GM19395 (cell line): ENCODE results near the gene DDX4.
"Not testable (repeated sequence)": the region's sequence is repeated elsewhere in the genome, so short reads cannot be mapped to it uniquely, and the experiment has no call there.

Experiments used
- ATAC-seq: cut with Tn5 transposase; IDR thresholded peaks from one replicate; pipeline ENCODE4 v1.9.1; 2021; ENCODE audit warnings: mild to moderate bottlenecking, moderate library complexity; ENCODE audit not compliant: unreplicated experiment

DDX4 gene

GRCh38 chr5:55737793-55738192 is at the start of gene DDX4:
TSS of gene DDX4 (plus strand) at chr5:55738061. CDS start at chr5:55738964, 903 bp downstream.
- ATAC-seq: no peak

- ATAC-seq: no peak
Observed at GRCh38 chr5:55691265-55692105, 46.4 kb upstream of the DDX4 start.

- ATAC-seq: no peak
Observed at GRCh38 chr5:55692106-55692417, 45.8 kb upstream of the DDX4 start.

- no peak for ATAC-seq
Observed at GRCh38 chr5:55692509-55692908, 45.4 kb upstream of the DDX4 start.

GRCh38 chr5:55694152-55694830 is 43.6 kb upstream of the DDX4 start:
- no peak for ATAC-seq

GRCh38 chr5:55696704-55697103 is 41.2 kb upstream of the DDX4 start:
- not testable (repeated sequence) for ATAC-seq

GRCh38 chr5:55699041-55699688 is 38.7 kb upstream of the DDX4 start:
- ATAC-seq: peak; percentile 62

- no peak for ATAC-seq
Observed at GRCh38 chr5:55700745-55701144, 37.1 kb upstream of the DDX4 start.

GRCh38 chr5:55701462-55702103 is 36.3 kb upstream of the DDX4 start:
- ATAC-seq: no peak

- no peak for ATAC-seq
Observed at GRCh38 chr5:55702598-55703345, 35.1 kb upstream of the DDX4 start.

GRCh38 chr5:55706230-55706629 is 31.6 kb upstream of the DDX4 start:
- ATAC-seq: no peak

- no peak for ATAC-seq
Observed at GRCh38 chr5:55708732-55709131, 29.1 kb upstream of the DDX4 start.

GRCh38 chr5:55711507-55712022 is 26.3 kb upstream of the DDX4 start:
- peak; percentile 5 for ATAC-seq

- ATAC-seq: peak; percentile 99
Observed at GRCh38 chr5:55712023-55712859, 25.6 kb upstream of the DDX4 start, which contains the start of gene SLC38A9. TSS of gene SLC38A9 (minus strand) at chr5:55712324. CDS start at chr5:55697958, 14,366 bp downstream.

- no peak for ATAC-seq
Observed at GRCh38 chr5:55713871-55714270, 24.0 kb upstream of the DDX4 start.

- no peak for ATAC-seq
Observed at GRCh38 chr5:55714339-55714738, 23.5 kb upstream of the DDX4 start.

GRCh38 chr5:55714749-55715148 is 23.1 kb upstream of the DDX4 start:
- no peak for ATAC-seq

- no peak for ATAC-seq
Observed at GRCh38 chr5:55715519-55716078, 22.3 kb upstream of the DDX4 start.

GRCh38 chr5:55719026-55719425 is 18.8 kb upstream of the DDX4 start:
- ATAC-seq: not testable (repeated sequence)
